Stimulated activated CD8-positive, alpha-beta memory T cell treated with anti-CD3 and anti-CD28 coated beads, Interleukin-12 subunit alpha, Interleukin-12 subunit beta, amount 100 ng/mL, for 1 hour (primary cell): ENCODE data around the gene ZDHHC1.

Source experiments
- DNase-seq: peaks from one replicate; pipeline ENCODE4 v3.0.0-alpha.2; 2020; ENCODE audit warnings: low read depth

Gene ZDHHC1

DNA sequence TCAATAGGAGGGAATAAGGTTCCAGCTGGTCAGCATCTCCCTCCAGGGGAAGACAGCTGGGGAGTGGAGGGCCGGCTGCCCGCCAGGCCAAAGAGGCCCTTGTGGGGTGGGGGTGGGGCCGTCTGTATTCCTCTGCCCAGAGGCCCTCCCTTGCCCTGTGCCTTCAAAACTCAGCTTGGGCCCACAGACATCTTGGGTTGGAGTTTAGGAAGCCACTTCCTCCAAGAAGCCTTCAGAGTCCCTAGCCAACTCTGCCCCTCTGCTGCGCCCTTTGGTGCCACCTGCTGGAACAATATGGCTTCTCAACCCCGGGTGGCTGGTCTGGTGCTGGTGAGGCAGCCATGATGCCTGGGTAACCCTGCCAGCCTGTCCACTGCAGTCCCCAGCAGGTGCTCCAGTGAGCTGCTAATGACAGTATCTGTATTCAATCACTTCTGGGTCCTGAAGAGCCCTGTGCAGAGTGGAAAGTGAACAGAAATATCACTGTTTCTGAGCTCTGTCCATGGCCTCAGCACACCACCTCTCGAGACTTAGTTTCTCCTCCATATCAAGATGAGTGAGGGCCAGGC is 31.3 kb upstream of the ZDHHC1 start:
- DNase-seq, result peak; percentile 6

DNA sequence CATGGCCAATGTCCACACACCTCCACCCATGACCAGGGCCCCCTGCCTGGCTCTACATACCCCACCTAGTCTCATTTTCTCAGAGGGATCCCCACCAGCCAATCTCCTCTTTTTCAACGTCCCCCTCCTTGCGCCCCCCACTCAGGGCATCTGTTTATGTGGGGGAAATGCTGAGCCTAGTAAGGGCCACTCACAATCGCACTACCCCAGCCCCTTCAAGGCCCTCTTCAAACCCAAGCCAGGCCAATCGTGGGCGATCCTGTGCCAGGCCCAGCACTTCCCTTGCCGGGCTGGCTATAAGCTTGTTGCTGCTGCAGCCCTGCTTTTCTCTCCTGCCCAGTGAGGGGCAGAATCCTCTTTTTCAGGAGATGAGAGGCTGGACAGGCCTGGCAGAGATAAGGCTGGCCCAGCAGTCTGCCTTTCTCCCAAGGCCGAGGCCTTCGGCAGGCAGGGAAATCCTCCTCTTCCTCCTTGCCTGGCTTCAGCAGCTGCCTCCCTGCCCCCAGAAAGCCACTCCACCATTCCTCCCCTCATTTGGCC is 30.8 kb upstream of the ZDHHC1 start:
- no peak for DNase-seq

DNA sequence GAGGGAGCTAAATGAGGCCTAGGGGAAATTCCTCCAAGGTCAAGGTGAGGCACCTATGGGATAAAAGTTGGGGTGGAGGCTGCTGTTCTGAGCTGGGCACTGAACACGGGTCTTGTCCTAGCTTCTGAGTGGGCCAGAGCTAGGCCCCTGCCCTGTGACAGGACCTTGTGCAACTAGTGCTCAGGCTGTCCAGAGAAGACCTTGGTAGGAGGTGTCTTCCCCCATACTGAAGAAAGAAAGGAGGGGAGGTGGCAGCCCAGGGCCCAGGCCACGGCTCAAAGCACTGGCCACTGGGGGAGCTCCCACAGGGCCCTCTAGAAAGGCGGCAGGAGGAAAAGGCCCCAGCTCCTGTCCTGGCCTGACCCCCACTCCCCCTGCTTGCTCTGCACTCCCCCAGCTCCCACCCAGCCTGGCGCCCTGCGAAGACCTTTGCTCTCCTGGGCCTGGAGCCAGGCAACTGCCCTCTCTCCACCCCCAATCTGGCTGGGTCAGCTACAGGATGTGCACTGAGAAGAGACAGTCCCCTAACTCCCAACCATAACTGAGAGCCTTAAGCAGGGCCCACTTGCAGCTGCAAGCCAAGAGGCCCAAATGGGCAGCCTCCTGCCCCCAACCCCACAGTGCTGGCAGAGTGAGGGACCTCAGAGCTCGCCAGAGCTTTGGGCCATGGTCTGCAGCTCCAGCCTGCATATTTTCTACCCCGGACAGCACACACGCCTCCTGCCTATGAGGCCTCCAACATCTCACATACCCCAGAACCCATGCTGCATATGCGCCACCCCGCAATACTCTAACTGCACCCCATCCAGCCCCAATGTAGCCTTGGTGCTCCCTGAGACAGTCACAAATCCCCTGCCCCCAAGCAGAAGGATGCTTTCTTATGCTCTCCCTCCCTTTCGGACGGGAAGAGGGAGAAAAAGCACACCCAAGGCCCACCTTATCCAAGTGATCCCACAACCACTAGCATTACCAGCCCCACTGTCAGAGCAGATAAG is 29.9 kb upstream of the ZDHHC1 start:
- no peak for DNase-seq

DNA sequence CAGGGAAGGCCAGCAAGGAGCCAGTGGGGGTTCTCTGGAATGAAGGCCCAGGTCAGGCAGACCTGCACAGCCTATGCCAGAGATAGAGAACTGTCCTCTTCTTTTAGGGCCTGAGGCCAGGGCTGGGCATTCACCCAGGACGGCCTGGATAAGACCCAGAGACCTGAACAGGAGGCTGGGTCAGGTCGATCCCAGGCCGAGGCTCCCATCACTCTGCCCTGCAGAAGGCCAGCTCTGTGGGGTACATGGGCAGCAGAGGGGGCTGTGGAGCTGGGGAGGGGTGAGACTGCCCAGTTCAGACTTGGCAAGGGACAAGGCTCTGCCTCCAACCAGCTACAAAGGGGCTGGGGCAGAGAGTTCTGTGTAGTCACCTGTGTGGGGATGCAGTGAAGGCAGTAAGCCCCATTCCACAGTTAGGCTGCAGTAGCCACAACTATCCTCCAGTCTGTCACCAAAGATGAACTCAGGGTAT is 29.2 kb upstream of the ZDHHC1 start:
- DNase-seq, result no peak

DNA sequence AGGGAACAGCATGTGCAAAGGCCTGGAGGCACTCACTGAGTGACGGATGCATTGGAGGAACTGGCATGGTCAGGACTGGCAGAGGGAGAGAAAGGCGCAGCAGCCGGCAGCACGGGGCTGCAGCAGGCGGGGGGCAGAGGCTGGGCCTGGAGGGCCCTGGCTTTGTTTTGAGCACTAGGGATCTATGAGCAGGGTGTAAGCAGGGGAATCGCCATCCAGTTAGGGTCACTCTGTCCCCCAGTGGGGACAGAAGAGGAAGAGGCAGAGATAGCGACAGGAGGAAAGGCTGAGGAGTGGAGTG is 28.8 kb upstream of the ZDHHC1 start:
- DNase-seq, result no peak

DNA sequence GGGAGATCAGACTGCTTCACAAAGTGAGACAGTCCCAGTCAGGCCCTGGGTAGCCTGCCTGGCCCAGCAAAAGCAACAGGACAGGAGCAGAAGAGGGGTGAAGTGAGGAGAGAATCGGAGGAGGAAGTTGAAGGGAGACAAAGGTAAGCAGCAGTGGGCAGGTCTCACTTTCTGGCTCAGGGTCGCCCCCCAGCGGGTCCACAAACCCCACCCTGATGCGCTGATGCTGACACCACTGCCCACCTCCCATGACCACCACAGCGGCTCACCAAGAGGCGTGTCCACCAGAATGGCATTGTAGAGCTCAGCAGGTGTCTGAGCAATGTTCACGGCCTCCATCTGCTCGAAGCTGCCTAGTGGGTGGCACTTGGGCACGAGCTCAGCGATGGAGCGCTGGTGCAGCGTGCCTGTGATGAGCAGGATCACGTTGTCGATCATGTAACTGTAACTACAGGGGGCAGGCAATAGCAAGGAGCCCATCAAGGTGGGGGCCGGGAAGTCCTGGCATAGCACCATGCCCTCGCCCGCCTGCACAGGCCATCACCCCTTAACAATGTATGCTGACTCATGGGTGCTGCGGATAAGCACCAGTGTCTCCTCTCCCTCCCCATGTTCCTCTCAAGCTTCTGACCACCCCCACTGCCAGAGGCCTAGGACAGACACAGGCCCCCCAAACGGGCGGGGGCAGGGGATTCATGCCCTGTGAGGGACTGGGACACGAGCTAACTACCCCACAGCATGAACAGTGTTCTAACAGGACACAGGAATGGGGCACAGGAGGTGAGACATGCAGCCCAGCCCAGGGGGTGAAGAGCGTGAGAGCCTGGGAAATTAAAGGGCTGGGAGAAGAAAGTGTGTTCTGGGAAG is 28.2 kb upstream of the ZDHHC1 start:
- no peak for DNase-seq

DNA sequence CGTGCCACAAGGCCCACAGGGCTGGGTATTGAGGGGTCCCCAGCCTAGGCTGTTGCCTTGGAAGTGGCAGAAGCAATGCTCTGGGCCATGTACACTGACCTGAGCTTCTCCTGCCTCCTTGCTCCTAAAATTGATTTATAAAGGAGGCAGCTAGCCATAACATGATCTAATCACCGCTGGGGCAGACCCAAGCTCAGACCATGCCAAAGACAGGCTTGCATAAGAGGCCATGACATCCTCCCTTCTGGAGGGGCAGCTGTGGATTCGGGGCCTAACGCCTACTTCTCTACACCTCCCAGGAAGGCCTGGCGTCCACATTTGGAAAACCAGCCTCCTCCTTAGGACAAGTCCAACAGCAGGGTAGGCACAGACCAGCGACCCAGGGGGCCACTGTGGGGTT is 27.0 kb upstream of the ZDHHC1 start:
- no peak for DNase-seq

DNA sequence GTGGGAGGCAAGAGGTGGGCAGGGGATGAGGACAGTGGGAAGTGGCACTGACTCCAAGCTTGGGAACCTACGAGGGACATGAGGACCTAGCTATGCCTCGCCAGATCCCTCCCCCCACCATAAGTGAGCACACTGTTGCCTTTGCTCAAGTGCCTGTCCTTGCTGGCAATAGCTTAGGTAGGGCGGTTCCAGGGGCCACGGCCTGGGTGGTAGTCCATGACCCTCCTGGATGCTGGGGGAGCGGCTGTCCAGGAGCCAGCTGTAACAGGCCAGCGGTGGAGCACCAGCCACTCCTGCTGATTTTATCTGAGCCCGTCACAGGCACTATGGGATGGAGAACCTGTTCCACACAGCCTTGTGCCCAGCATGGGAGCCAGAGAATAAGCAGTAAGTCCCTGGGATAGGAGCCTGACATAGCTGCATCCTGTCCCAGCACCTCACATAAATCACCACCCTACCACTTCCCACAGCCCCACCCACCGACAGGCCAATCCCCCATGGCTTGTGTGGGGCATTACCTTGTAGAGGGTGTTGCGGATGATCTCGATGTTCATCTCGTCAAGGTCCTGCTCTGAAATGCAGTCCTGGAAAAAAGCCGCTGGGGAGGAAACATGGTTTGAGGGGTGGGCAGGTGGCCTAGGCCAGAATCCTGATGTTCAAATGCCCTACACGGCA is 26.4 kb upstream of the ZDHHC1 start:
- no peak for DNase-seq

DNA sequence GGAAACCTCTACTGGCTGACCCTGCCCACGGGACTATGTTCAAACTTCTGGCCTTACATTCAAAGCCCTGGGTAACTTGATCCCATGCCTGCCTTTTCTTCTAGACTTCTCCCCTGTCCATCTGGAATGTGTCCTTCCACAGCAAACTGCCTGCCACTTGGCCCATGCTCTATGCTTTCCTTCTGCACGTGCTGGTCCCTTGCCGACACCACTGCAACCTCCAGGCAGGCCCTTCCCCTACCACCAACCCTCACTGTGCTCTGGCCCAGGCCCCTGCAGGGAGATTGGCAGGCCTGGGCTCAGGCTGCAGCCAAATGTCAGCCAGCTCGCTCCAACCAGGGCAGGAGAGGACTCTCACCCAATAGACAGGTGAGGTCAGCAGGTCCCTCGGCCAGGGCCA is 25.6 kb upstream of the ZDHHC1 start:
- DNase-seq, result no peak

DNA sequence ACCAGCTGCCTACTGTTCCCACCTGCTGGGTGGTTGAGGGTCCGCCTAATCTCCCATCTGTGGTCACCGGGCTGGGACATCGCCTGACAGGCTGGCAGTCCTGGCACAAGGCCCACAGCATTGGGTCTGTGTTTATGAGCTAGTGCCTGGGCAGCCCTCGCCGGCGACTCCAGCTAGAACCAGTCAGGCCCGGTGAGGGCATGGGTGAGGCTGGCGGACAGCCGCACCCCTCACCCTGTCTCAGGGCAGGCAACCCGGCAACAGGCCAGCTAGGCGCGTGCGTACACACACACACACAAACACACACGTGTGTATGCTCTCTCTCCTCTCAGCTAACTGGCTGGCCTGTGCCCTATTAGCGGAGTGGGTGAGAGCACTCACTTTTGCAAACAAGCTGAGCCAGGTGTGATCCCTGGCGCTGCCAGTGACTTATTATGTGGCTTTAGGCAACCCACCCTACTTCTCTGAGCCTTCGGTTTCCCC is 25.0 kb upstream of the ZDHHC1 start:
- DNase-seq, result no peak

DNA sequence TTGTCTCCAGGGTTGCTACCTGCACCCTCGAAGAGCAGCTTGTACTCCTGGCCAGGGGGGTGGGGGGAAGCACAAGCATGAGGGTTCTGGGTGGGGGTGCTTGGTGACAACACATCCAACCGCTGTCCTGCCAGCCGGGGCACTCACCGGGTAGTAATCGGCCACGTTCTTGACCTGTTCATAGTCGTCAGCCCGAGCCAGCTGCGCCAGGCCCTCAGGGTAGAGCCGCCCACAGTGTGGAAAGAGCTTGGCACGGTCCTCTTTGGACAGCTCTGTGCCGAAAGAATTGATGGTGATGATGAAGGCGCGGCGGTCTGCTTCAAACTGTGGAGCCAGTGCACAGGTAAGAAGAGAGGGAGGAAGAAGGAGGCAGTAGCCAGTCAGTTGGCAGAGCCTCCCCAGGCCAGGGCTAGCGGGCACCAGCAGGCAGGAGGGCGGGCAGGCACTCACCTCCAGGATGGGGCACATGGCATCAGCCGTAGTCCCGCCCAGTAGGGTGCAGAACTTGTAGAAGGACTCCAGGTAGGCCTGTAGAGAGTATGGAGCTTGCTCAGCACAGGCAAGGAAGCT is 22.6 kb upstream of the ZDHHC1 start:
- DNase-seq, result no peak

DNA sequence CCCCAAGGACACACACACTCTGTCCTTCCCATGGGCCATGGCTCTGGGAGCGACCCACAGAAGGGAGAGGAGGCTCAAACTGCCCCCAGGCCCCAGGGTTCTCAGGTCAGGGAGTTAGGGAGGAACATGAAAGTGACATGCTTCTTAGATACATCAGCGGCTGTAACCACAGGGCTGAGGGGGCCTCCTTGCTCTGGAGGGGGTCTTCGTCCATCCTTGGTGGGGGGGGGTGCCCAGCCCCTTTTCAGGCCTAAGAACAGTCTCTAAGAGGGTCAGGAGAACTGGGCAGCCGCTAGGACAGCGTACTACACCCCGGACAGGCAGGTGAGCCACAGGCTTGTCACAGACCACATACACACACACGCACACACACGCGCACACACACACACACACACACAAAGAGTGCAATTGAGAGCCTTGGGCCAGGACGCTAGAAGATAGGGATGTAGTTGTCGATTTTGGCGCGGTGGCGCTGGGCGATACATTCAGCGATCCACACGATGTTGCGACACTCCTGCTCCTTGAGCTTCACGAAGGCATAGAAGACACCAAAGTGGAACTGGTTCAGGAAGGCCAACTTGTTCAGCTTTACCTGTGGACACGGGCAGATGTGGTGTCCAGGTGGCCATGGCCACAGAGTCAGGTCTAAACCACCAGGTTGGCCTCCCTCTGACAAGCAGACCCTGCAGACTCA is 22.0 kb upstream of the ZDHHC1 start:
- DNase-seq, result no peak

DNA sequence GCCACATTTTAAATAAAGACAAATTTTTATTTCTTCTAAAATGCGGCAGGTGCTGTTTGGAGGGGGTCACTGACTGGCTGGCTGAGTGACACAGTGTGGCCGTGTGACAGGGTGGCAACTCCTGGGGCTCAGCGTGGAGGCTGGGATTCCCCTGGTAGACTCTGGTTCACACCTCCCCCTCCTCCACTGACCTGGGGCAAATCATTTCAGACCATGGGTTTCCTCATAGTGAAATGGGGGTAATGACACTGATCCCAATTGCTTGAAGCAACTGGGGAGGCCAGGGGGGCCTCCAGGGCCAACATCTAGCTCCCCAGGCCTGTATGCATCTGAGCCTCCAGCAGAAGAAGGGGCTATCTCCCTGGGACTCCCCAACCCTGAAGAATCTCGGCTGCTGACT is 21.2 kb upstream of the ZDHHC1 start:
- DNase-seq, result no peak

DNA sequence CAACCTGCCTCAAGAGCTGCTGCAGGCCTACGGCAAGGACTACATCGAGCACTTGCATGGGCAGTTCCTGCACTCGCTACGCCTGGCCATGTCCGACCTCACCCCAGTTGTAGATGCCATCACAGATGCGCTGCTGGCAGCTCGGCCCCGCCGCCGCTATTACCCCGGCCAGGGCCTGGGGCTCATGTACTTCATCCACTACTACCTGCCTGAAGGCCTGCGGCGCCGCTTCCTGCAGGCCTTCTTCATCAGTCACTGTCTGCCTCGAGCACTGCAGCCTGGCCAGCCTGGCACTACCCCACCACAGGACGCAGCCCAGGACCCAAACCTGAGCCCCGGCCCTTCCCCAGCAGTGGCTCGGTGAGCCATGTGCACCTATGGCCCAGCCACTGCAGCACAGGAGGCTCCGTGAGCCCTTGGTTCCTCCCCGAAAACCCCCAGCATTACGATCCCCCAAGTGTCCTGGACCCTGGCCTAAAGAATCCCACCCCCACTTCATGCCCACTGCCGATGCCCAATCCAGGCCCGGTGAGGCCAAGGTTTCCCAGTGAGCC is 20.4 kb upstream of the ZDHHC1 start:
- no peak for DNase-seq

DNA sequence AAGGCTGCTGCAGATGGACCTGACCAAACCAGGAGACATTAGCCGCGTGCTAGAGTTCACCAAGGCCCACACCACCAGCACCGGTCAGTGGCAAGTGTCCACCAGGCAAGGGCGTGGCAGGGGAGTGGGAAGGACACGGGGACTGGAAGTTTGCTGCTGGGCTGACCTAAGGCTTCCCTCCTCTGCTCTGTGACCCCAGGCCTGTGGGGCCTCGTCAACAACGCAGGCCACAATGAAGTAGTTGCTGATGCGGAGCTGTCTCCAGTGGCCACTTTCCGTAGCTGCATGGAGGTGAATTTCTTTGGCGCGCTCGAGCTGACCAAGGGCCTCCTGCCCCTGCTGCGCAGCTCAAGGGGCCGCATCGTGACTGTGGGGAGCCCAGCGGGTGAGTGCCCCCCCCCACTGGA is 19.5 kb upstream of the ZDHHC1 start:
- DNase-seq, result no peak

DNA sequence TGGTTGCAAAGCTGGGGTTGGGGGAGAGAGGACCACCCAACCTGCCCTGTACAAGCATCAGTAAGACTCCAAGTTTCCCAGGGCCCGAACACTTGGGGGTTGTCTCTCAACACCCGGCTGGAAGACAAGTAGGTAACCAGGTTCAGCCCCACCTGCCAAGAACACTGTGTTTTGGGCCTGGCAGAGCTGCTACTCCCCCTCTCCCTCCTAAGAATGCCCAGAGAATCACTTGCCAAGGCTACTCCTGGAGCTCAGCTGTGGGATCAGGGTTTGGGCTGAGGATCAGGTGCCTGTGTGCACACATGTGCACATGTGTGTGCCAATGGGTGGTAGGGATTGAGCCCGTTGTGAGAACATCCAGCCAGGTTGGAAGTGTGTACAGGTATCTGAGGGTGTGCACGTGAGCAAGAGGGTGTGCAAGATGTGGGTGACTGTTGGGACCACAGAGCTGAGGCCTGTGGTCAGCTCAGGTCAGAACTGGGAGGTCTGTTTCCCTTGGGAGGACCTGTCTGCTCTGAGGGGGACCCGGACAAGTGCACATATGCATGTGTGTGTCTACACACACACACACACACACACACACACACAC is 16.9 kb upstream of the ZDHHC1 start:
- DNase-seq, result no peak

DNA sequence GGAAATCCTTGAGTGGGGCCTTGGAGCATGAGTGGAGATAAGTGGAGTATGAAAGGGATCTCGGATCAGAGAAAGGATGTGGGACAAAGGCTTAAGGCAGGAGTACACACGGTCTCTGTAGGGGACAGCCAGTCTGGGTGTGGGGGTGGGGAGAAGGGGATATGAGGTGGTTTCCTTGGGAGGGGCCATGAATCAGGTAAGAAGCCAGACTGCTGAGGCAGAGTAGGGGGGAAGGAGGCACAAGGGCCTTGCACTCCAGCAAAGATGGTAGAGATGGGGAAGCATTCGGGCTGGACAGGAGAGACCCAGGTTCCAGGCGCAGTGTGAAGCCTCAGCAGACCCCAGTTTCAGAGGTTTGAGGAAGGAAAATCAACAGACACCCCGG is 16.2 kb upstream of the ZDHHC1 start:
- no peak for DNase-seq

DNA sequence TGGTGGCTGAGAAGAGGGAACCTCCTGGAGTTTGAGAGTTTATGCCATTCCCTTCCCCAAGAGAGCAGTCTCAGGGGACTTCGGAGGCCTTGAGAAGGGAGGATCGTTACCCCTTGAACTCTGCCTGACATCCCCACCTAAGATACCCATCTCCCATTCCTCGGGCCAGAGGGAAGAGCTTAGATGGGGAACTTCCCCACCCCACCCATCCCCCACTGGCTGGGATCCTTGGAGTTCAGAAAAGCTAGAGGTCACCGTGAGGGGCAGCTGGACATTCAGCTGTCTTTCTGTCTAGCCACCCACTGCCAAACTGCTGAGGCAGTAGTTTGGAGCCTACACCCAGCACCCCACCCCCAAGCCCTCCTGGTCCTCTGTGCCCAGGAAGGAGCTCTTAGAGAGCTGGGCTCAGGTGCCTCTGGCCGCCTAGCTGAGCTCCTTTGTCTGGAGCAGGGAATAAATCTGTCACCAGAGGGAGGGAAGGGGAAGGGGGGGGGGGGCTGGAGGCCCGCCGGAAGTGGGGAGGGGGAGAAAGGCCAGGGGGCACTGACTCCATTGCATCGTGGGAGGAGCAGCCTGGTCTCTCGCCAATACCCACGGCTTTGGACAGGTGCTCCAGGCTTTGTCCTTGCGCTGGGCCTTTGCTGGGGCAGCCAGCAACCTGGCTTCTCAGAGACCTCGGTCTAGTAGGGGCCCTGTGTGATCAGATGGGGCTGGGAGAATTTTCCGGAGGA is 15.7 kb upstream of the ZDHHC1 start:
- DNase-seq, result no peak
